HCT116 (cell line): ENCODE data around the gene DENND4C. TPM values are rescaled to one million over a fixed set of nuclear protein-coding genes. Genes with fewer than 3 reads are reported as not detected.

Experiments
- ATAC-seq: fragments of 200-7000 bp; cut with Tn5 transposase; 2 replicates; pipeline ENCODE4 v1.9.1; 2020; ENCODE audit warnings: mild to moderate bottlenecking, moderate library complexity
- BruUV-seq: library from RNA; stranded (reverse); fragments of 400-500 nt; replicated peaks from 2 replicates; lab custom pipeline; 2021; lab: Mats Ljungman, UMichigan
- CTCF ChIA-PET: fragments of 300-600 bp; sonication (Branson Sonifier 250); formaldehyde crosslinking; loops from one replicate; lab custom pipeline; 2021; ENCODE audit warnings: antibody characterized with exemption; lab: Charles Lee
- POLR2A ChIA-PET: fragments of 300-600, 350-600 bp; sonication (Branson Sonifier 250); formaldehyde crosslinking; loops from one replicate; lab custom pipeline; 2021; ENCODE audit warnings: antibody characterized with exemption; lab: Charles Lee
- RAD21 ChIA-PET, 2 experiments: fragments of 300-600 bp; sonication (Branson Sonifier 250); formaldehyde crosslinking; loops; one replicate each; lab custom pipeline; 2023; ENCODE audit warnings: low total read pairs in 2 of 2; ENCODE audit not compliant: uncharacterized antibody in 2 of 2, unreplicated experiment in 2 of 2, low non-redundant PET in 1 of 2; lab: Charles Lee
- DNase-seq: peaks from one replicate; pipeline ENCODE4 v3.0.0-alpha.2; 2010; ENCODE audit warnings: low read depth, low spot score
- H2AFZ ChIP-seq: fragments of 200-600 bp; shearing (Covaris generic), sonication (generic); 2 replicates; pipeline ENCODE4 v1.6.1; 2017; ENCODE audit warnings: low read depth, mixed run types, mixed read lengths, antibody characterized with exemption, low read length; ENCODE audit not compliant: poor library complexity, severe bottlenecking
- H3K27ac ChIP-seq: 2 replicates; pipeline ENCODE4 v1.5.1; 2012; ENCODE audit warnings: low read depth, low read length
- H3K27me3 ChIP-seq: fragments of 200-600 bp; sonication (generic); 2 replicates; pipeline ENCODE4 v1.6.1; 2016; ENCODE audit warnings: mixed run types, low read length, mixed read lengths; ENCODE audit not compliant: insufficient read depth
- H3K36me3 ChIP-seq, 2 experiments: fragments of 200-500 bp in 1 of 2; fragments of 200-600 bp in 1 of 2; sonication (Bioruptor generic) in 1 of 2; sonication (generic) in 1 of 2; 2 replicates each; pipeline versions ENCODE4 v1.5.1 to v1.6.1; 2014 to 2016; ENCODE audit warnings: low read length in 2 of 2, inconsistent platforms in 1 of 2, mixed read lengths in 1 of 2, mixed run types in 1 of 2; ENCODE audit not compliant: insufficient read depth in 2 of 2, control insufficient read depth in 1 of 2
- H3K4me1 ChIP-seq, 2 experiments: fragments of 200-600 bp in 1 of 2; sonication (generic) in 1 of 2; 2 replicates each; pipeline versions ENCODE4 v1.5.1 to v1.6.1; 2012 to 2017; ENCODE audit warnings: low read length in 2 of 2, inconsistent platforms in 1 of 2, mild to moderate bottlenecking in 1 of 2, mixed read lengths in 1 of 2, mixed run types in 1 of 2, moderate library complexity in 1 of 2; ENCODE audit not compliant: insufficient read depth in 2 of 2, control insufficient read depth in 1 of 2
- H3K4me2 ChIP-seq: fragments of 200-600 bp; sonication (generic); 2 replicates; pipeline ENCODE4 v1.6.1; 2017; ENCODE audit warnings: mixed run types, low read length, mixed read lengths
- H3K4me3 ChIP-seq, 2 experiments: fragments of 200-600 bp in 1 of 2; sonication (generic) in 1 of 2; replicated peaks in 1 of 2; 2 replicates each; pipeline ENCODE4 v1.5.1; 2011 to 2016; ENCODE audit warnings: low read length in 2 of 2, control low read depth in 1 of 2, low read depth in 1 of 2, mild to moderate bottlenecking in 1 of 2, mixed read lengths in 1 of 2, mixed run types in 1 of 2
- H3K79me2 ChIP-seq: fragments of 200-600 bp; sonication (generic); 2 replicates; pipeline ENCODE4 v1.6.1; 2017; ENCODE audit warnings: mild to moderate bottlenecking, mixed run types, low read length, moderate library complexity, mixed read lengths; ENCODE audit not compliant: insufficient read depth
- H3K9ac ChIP-seq: fragments of 200-600 bp; sonication (generic); 2 replicates; pipeline ENCODE4 v1.6.1; 2016; ENCODE audit warnings: low read length, mixed read lengths
- H3K9me2 ChIP-seq: fragments of 200-600 bp; sonication (generic), shearing (Covaris generic); 2 replicates; pipeline ENCODE4 v1.6.1; 2017; ENCODE audit warnings: mixed run types, mild to moderate bottlenecking, moderate library complexity; ENCODE audit not compliant: insufficient read depth
- H3K9me3 ChIP-seq, 2 experiments: fragments of 200-500 bp in 1 of 2; fragments of 200-600 bp in 1 of 2; sonication (Bioruptor generic) in 1 of 2; sonication (generic) in 1 of 2; 2 replicates each; pipeline ENCODE4 v1.6.1; 2014 to 2017; ENCODE audit warnings: low read length in 2 of 2, mixed read lengths in 2 of 2, inconsistent platforms in 1 of 2, low read depth in 1 of 2, mild to moderate bottlenecking in 1 of 2, mixed run types in 1 of 2, moderate library complexity in 1 of 2; ENCODE audit not compliant: control insufficient read depth in 1 of 2, insufficient read depth in 1 of 2
- H4K20me1 ChIP-seq: fragments of 200-600 bp; sonication (generic), shearing (Covaris generic); 2 replicates; pipeline ENCODE4 v1.6.1; 2017; ENCODE audit warnings: mixed run types, mild to moderate bottlenecking, moderate library complexity; ENCODE audit not compliant: insufficient read depth
- ATF3 ChIP-seq: IDR thresholded peaks from 2 replicates; pipeline ENCODE4 v1.6.1; 2012
- CEBPB ChIP-seq: IDR thresholded peaks from 2 replicates; pipeline ENCODE4 v1.6.1; 2012; ENCODE audit warnings: low read depth
- CTCF ChIP-seq, 3 experiments: fragments of 200-600 bp in 1 of 3; sonication (generic) in 1 of 3; IDR thresholded peaks in 2 of 3; conservative IDR thresholded peaks in 1 of 3; 2 replicates each; pipeline ENCODE4 v1.5.1; 2012 to 2017; ENCODE audit warnings: low read depth in 2 of 3, low read length in 2 of 3, antibody characterized with exemption in 1 of 3, borderline replicate concordance in 1 of 3, control low read depth in 1 of 3, mild to moderate bottlenecking in 1 of 3, mixed read lengths in 1 of 3, mixed run types in 1 of 3, moderate library complexity in 1 of 3; ENCODE audit not compliant: insufficient read depth in 1 of 3
- EGR1 ChIP-seq: IDR thresholded peaks from 2 replicates; pipeline ENCODE4 v1.6.1; 2012; ENCODE audit warnings: low read depth
- EZH2 ChIP-seq: fragments of 200-600 bp; sonication (generic); IDR thresholded peaks from 2 replicates; pipeline ENCODE4 v1.6.1; 2017; ENCODE audit warnings: antibody characterized with exemption, mixed run types
- JUND ChIP-seq: IDR thresholded peaks from 2 replicates; pipeline ENCODE4 v1.6.1; 2012
- POLR2AphosphoS5 ChIP-seq: IDR thresholded peaks from 2 replicates; pipeline ENCODE4 v1.6.1; 2011; ENCODE audit warnings: mild to moderate bottlenecking, low read depth, low read length, moderate library complexity
- RAD21 ChIP-seq: IDR thresholded peaks from 2 replicates; pipeline ENCODE4 v1.6.1; 2012; ENCODE audit warnings: low read depth, mild to moderate bottlenecking
- SIN3A ChIP-seq: IDR thresholded peaks from 2 replicates; pipeline ENCODE4 v1.6.1; 2012; ENCODE audit warnings: low read depth
- TCF7L2 ChIP-seq: IDR thresholded peaks from 2 replicates; pipeline ENCODE4 v1.7.0; 2011; ENCODE audit warnings: borderline replicate concordance, inconsistent platforms; ENCODE audit not compliant: insufficient read depth, insufficient read length; ENCODE audit errors: extremely low read depth
- YY1 ChIP-seq: IDR thresholded peaks from 2 replicates; pipeline ENCODE4 v1.6.1; 2011; ENCODE audit warnings: low read length, low read depth, moderate library complexity, mild to moderate bottlenecking; ENCODE audit not compliant: insufficient replicate concordance; ENCODE audit errors: extremely low read depth
- intact Hi-C: fragments of 100-400 bp; cut with micrococcal nuclease; formaldehyde crosslinking; loops from 2 replicates; pipeline ENCODE4 v1.10.0; 2022
- total RNA-seq: library from RNA; stranded (reverse); gene quantifications from one replicate; pipeline ENCODE4 v1.2.1, GENCODE V29; 2021; ENCODE audit not compliant: unreplicated experiment
- TF ChIP-seq, protein P1 (sequence below): IDR thresholded peaks from 2 replicates; pipeline ENCODE4 v1.6.1; 2011; ENCODE audit warnings: mild to moderate bottlenecking, low read length, moderate library complexity; ENCODE audit not compliant: insufficient replicate concordance; ENCODE audit errors: extremely low read depth

DENND4C gene
- total RNA-seq, 1 experiment from 2014 or later = 20.9 TPM

- TF ChIP-seq, protein P1, sequence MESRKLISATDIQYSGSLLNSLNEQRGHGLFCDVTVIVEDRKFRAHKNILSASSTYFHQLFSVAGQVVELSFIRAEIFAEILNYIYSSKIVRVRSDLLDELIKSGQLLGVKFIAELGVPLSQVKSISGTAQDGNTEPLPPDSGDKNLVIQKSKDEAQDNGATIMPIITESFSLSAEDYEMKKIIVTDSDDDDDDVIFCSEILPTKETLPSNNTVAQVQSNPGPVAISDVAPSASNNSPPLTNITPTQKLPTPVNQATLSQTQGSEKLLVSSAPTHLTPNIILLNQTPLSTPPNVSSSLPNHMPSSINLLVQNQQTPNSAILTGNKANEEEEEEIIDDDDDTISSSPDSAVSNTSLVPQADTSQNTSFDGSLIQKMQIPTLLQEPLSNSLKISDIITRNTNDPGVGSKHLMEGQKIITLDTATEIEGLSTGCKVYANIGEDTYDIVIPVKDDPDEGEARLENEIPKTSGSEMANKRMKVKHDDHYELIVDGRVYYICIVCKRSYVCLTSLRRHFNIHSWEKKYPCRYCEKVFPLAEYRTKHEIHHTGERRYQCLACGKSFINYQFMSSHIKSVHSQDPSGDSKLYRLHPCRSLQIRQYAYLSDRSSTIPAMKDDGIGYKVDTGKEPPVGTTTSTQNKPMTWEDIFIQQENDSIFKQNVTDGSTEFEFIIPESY = no peak
- TF ChIP-seq POLR2AphosphoS5 (no peak), RAD21 (no peak), EZH2 (no peak), SIN3A (no peak), TCF7L2 (no peak), EGR1 (no peak), YY1 (no peak), JUND (no peak)
These were observed 51.3 kb downstream of the DENND4C start (continued) for GRCh38 chr9:19281801-19282200.

GRCh38 chr9:19283072-19283710 lies 52.7 kb downstream of the DENND4C start:
- DNase-seq (no peak), ATAC-seq (no peak)
- H3K9me2 ChIP-seq = no peaks in the 10 kb centered on the region
- TF ChIP-seq CTCF (IDR thresholded peaks at IDR 0.05 in 2 of 3, conservative IDR thresholded peaks at IDR 0.05 in 1 of 3; ENCODE audit: borderline replicate concordance in 1 of 3, insufficient read depth in 1 of 3, low read depth in 2 of 3, low read length in 2 of 3) = no peak
- TF ChIP-seq ATF3 = no peak
- no peak for TF ChIP-seq EGR1
- TF ChIP-seq EZH2 = no peak
- TF ChIP-seq CEBPB = no peak
- H3K36me3 ChIP-seq = no peaks in the 10 kb centered on the region
- H3K9me3 ChIP-seq = no peaks in the 10 kb centered on the region
- CTCF ChIA-PET = no interaction called here
- no peak overlapping the region for H3K4me3 ChIP-seq
- H2AFZ ChIP-seq = no peak overlapping the region
- no peak overlapping the region for H3K27ac ChIP-seq
- 0 out of 2 replicates have a peak, but pooled peaks cover 8% of the 10 kb centered on the region for H4K20me1 ChIP-seq
- intact Hi-C loops = no loop called here
- POLR2A ChIA-PET = no interaction called here
- H3K4me2 ChIP-seq = no peak overlapping the region
- RAD21 ChIA-PET = interaction anchor here in 1 of 2 experiments (0.6 kb wide), 1 partner anchor 140 kb away, joined by 3 read pairs; no protein-coding TSS in a partner anchor
- no peaks in the 10 kb centered on the region for H3K27me3 ChIP-seq
- BruUV-seq = no TSS peak
- H3K9ac ChIP-seq = no peak overlapping the region
- H3K79me2 ChIP-seq = peaks cover 50% of the 10 kb centered on the region
- H3K4me1 ChIP-seq = peaks cover 8 to 11% of the 10 kb centered on the region in 2 experiments
